Panc1 (cell line): ENCODE data around the gene TRIML2. TPM values are rescaled to one million over a fixed set of nuclear protein-coding genes. Genes with fewer than 3 reads are reported as not detected.

Source experiments
- ATAC-seq: fragments of 200-7000 bp; cut with Tn5 transposase; 2 replicates; pipeline ENCODE4 v1.9.1; 2020; ENCODE audit warnings: mild to moderate bottlenecking, moderate library complexity
- BruUV-seq: library from RNA; stranded (reverse); fragments of 400-500 nt; replicated peaks from 2 replicates; lab custom pipeline; 2021; lab: Mats Ljungman, UMichigan
- CTCF ChIA-PET: fragments of 300-600 bp; sonication (Branson Sonifier 250); formaldehyde crosslinking; loops from one replicate; lab custom pipeline; 2022; ENCODE audit warnings: antibody characterized with exemption; lab: Charles Lee
- POLR2A ChIA-PET: fragments of 300-600 bp; sonication (Branson Sonifier 250); formaldehyde crosslinking; loops from one replicate; lab custom pipeline; 2022; ENCODE audit warnings: antibody characterized with exemption; lab: Charles Lee
- DNase-seq: peaks from one replicate; pipeline ENCODE4 v3.0.0-alpha.2; 2010; ENCODE audit warnings: low read depth, low spot score
- H3K27ac ChIP-seq: 2 replicates; pipeline ENCODE4 v1.5.1; 2011; ENCODE audit warnings: mild to moderate bottlenecking, low read length, inconsistent platforms
- H3K27me3 ChIP-seq: fragments of 200-500 bp; sonication (Bioruptor generic); 2 replicates; pipeline ENCODE4 v1.6.0; 2014; ENCODE audit warnings: low read length, inconsistent platforms; ENCODE audit not compliant: control insufficient read depth, insufficient read depth
- H3K36me3 ChIP-seq: fragments of 200-500 bp; sonication (Bioruptor generic); 2 replicates; pipeline ENCODE4 v1.5.1; 2014; ENCODE audit warnings: inconsistent platforms, mild to moderate bottlenecking, low read length, moderate library complexity; ENCODE audit not compliant: control insufficient read depth, insufficient read depth
- H3K4me1 ChIP-seq: 2 replicates; pipeline ENCODE4 v1.5.1; 2011; ENCODE audit warnings: inconsistent platforms, mild to moderate bottlenecking, low read length, moderate library complexity; ENCODE audit not compliant: control insufficient read depth, insufficient read depth
- H3K4me3 ChIP-seq, 2 experiments: 2 replicates each; pipeline ENCODE4 v1.5.1; 2011 to 2012; ENCODE audit warnings: low read depth in 2 of 2, low read length in 2 of 2, mild to moderate bottlenecking in 2 of 2, inconsistent platforms in 1 of 2, moderate library complexity in 1 of 2
- H3K9me3 ChIP-seq: fragments of 200-500 bp; sonication (Bioruptor generic); 2 replicates; pipeline ENCODE4 v1.5.1; 2014; ENCODE audit warnings: low read depth, mild to moderate bottlenecking, inconsistent platforms, low read length, moderate library complexity; ENCODE audit not compliant: control insufficient read depth, insufficient read depth
- CTCF ChIP-seq: fragments of 450-650 bp; IDR thresholded peaks from 2 replicates; pipeline ENCODE4 v1.5.1; 2017; ENCODE audit warnings: mild to moderate bottlenecking
- POLR2AphosphoS5 ChIP-seq: IDR thresholded peaks from 2 replicates; pipeline ENCODE4 v1.6.1; 2012; ENCODE audit warnings: mild to moderate bottlenecking, low read depth, low read length, moderate library complexity
- REST ChIP-seq, 2 experiments: IDR thresholded peaks; 2 replicates each; pipeline ENCODE4 v1.6.1; 2011 to 2012; ENCODE audit warnings: low read depth in 2 of 2, control low read depth in 1 of 2, low read length in 1 of 2, mild to moderate bottlenecking in 1 of 2, moderate library complexity in 1 of 2; ENCODE audit not compliant: insufficient read depth in 1 of 2
- SIN3A ChIP-seq: IDR thresholded peaks from 2 replicates; pipeline ENCODE4 v1.6.1; 2012; ENCODE audit warnings: low read depth, mild to moderate bottlenecking, low read length, moderate library complexity, borderline replicate concordance; ENCODE audit not compliant: insufficient read depth
- TCF7L2 ChIP-seq: IDR thresholded peaks from 2 replicates; pipeline ENCODE4 v1.6.1; 2011; ENCODE audit warnings: mild to moderate bottlenecking, low read depth, low read length, inconsistent platforms
- in situ Hi-C: cut with HindIII; loops from 2 replicates; pipeline ENCODE4 v1.10.0; 2016; ENCODE audit warnings: low sequenced_read_pairs, low pct_unique_long_range_greater_than_20kb
- intact Hi-C: fragments of 100-400 bp; cut with micrococcal nuclease; formaldehyde crosslinking; loops from one replicate; pipeline ENCODE4 v1.10.0; 2022; ENCODE audit not compliant: unreplicated experiment
- total RNA-seq: library from RNA; stranded (reverse); gene quantifications from one replicate; pipeline ENCODE4 v1.2.1, GENCODE V29; 2021; ENCODE audit not compliant: unreplicated experiment

The TRIML2 gene
- total RNA-seq, 1 experiment from 2014 or later = not detected

GRCh38 chr4:188041721-188042120 lies 67.7 kb downstream of the TRIML2 start:
- Histone ChIP-seq H3K36me3 (no peaks in the 10 kb centered on the region), H3K27me3 (no peaks in the 10 kb centered on the region), H3K27ac (no peak overlapping the region), H3K4me3 (no peak overlapping the region), H3K4me1 (no peaks in the 10 kb centered on the region), H3K9me3 (no peaks in the 10 kb centered on the region)
- intact Hi-C loops = no loop called here
- POLR2A ChIA-PET = no interaction called here
- no TSS peak for BruUV-seq
- in situ Hi-C loops = no loop called here
- no peak for TF ChIP-seq CTCF
- no peak for TF ChIP-seq REST (IDR thresholded peaks at IDR 0.05; ENCODE audit: insufficient read depth in 1 of 2, low read depth in 2 of 2, low read length in 1 of 2)
- TF ChIP-seq POLR2AphosphoS5 = no peak
- TF ChIP-seq SIN3A = no peak
- TF ChIP-seq TCF7L2 = no peak
- DNase-seq (no peak), ATAC-seq (no peak)
- CTCF ChIA-PET = no interaction called here

Other genes with a start within 250 kb of the TRIML2 start
- 0.05 TPM for gene ZFP42, start 113.8 kb downstream of the TRIML2 start, total RNA-seq
- gene TRIML1, start 29.8 kb upstream of the TRIML2 start, total RNA-seq = not detected